ENCODE data around the gene FIGNL2.
"Not testable (repeated sequence)": the region's sequence is repeated elsewhere in the genome, so short reads cannot be mapped to it uniquely, and the experiment has no call there.

The FIGNL2 gene

DNA sequence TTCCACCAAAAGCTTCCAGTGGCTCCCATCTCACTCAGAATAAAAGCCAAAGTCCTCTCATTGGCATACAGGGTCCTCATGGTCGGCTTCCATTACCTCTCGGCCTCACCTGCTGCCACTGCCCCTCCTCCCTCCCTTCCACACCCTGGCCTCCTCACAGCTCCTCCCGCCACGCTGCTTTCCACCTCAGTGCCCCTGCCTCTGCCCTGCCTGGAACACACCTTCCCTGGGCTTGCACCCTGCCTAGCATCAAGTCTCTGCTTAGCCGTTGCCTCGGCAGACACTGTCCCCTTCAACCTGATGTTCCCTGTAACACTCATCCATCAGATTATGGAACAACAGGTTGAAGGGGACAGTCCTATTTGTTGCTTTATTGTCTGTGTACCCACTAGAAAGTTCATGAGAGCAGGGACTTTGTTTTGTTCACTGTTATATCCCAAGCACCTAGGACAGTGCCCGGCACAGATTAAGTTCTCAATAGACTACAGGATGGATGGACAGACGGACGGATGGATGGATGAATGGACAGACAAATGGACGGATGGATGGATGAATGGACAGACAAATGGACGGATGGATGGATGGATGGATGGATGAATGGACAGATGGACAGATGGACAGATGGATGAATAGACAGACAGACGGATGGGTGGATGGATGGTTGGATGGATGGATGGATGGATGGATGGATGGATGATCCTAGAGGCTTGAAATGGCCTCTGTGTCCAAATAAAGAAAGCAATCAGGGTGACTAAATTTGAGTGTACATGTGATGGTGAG lies 14.9 kb downstream of the FIGNL2 start:
- no peak for DNase-seq

DNA sequence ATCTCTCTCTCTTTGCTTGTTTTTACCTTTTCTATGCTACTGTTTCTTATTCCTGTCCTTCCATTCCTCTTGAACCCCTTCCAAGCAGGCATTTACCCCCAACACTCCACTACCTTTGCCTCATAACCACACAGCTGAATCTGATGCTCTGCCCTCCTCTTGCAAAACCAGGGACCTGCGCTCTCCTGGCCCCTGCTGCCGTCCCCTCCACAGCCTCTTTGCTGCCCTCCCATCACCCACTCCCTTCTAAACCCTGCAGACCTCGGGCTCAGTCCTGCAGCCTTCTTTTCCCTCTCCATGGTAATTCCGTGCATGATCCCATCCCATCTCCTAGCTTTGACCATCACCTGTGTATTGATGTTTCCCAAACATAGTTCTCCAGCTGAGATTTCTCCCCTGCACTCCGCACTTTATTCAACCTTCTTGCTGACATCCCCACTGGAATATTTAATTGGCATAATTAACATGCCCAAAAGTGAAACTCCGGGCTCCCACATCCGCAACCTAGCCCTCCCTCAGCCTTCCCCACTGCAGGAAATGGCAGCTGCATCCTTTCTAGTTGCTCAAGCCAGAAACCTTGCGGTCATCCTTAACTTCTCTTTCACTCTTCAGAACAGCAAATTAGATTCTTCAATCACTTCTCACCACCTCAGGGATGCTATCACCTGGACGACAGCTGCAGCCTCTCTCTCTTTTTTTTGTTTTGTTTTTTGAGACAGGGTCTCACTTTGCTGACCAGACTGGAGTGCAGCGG lies 16.0 kb downstream of the FIGNL2 start:
- no peak for DNase-seq

DNA sequence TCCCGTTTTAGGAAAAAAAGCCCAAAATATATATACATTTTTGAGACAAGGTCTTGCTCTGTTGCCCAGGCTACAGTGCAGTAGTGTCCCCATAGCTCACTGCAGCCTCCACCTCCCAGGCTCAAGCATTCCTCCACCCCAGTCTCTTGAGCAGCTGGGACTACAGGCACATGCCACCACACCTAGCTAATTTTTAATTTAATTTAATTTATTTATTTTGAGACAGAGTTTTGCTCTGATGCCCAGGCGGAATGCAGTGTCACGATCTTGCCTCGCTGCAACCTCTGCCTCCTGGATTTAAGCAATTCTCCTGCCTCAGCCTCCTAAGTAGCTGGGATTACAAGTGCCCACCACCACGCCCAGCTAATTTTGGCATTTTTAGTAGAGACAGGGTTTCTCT lies 16.7 kb downstream of the FIGNL2 start:
- not testable (repeated sequence) for DNase-seq

DNA sequence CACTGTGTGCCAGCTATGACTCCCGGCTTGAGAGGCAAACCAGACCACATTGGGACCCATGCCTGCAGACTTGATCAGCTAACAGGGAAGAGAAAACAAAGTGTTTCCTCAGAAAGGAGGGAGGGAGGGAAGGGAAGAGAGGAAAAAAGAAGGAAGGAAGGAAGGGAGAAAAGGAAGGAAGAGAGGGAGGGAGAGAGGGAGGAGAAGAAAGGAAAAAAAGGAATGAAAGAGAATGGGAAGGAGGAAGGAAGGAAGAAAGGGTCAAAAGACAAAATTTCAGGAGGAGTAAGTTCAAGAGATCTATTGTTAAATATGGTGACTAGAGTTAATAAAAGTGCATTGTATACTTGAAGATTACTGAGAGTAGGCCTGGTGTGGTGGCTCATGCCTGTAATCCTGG lies 18.9 kb downstream of the FIGNL2 start:
- DNase-seq = no peak

DNA sequence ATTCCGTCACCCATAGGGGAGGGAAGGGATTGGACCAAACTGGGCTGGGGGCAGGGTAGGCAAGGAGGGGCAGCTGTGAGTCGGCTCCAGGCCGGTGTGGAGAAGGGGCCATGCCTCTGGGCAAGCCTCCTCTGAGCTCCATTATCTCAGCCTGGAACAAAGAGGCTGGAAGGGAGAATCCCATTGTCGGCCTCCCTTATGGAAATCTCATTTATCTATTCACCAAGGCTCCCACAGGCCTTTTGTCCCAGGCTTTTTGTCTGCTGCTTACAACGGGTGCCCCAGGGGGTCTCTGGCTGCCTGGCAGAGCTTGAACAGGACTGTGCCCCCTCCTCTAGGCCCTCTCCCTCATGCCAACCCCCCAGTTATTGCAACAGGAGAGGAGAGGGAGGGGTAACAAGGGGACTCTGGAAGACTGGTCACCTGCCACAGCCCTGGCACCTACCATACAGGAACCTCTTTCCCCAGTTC lies 19.5 kb downstream of the FIGNL2 start:
- DNase-seq = no peak

DNA sequence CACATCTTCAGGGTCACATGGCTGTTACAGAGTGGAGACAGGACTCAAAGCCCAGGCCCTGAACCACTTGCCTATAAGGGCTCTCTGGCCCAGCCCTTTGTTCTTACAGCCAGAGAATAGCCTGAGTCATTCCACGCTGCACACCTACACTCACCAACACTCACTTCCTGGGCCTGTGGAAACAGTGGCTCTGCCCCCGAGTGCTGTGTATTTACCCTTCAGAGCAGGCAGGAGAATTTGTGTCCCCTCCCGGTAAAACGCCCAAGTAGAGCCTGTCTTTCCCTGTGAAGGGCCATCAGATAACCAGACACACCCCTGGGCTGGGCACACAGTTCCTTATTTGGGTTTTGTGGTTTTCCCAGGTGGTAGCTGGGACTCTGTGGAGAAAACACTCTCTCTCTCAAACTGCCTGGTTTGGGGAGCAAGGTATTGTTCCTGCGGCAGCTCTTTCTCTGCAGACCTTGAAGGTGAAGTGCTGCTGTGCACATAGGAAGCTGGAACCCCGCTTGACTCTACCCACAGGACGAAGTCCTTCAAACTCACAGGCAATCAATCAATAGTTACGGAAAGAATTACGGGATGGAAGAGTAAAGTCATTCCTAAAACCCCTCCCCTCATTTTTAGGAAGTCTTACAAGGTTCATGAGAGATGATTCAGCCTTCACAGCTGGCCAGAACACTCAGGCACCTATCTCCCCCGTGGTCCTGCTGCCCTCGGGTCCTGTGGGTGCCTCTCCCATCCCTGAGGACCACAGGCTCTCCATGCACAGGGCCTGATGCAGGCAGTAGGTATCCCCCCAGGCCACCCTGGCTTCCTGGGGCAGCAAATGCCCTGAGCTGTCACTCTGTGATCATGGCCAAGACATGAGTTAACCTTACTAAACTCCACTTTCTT lies 20.3 kb downstream of the FIGNL2 start:
- peak; percentile 83 for DNase-seq

DNA sequence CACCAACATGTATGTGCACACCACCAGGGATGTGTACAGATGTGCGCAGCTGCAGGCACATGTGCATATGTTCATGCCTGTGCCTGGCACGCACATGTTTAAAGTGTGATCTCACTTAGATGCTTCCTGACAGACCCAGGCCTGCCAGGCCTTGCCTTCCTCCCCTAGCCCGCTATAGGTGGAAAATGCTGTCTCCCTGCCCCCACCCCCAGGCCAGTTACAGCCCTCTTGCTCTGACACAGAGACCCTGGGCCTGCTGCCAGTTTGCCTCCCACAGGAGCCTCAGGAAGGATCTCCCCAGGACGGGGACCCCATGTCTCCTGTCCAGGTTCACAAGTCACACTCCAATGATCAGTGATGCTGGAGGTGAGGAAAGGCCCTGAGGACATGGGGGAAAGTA lies 21.6 kb downstream of the FIGNL2 start:
- no peak for DNase-seq

DNA sequence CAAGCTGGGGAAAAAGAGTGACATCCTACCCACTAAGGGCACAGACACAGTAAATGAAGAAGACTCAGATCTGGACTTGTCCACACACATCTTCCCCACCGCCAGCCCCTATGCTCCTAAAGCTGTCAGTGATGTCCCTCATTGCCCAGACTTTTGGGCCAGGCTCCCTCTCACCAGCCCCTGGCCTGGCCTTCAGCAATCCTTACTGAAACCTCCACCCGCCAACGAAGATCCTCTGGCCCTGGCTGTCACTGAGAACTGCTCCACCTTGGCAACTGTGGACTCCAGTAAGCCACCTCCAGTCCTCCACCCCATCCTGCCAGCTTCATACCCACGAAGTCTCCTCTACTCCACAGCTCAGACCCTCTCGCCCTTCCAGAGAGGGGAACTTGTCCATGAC lies 23.3 kb downstream of the FIGNL2 start:
- DNase-seq = no peak

DNA sequence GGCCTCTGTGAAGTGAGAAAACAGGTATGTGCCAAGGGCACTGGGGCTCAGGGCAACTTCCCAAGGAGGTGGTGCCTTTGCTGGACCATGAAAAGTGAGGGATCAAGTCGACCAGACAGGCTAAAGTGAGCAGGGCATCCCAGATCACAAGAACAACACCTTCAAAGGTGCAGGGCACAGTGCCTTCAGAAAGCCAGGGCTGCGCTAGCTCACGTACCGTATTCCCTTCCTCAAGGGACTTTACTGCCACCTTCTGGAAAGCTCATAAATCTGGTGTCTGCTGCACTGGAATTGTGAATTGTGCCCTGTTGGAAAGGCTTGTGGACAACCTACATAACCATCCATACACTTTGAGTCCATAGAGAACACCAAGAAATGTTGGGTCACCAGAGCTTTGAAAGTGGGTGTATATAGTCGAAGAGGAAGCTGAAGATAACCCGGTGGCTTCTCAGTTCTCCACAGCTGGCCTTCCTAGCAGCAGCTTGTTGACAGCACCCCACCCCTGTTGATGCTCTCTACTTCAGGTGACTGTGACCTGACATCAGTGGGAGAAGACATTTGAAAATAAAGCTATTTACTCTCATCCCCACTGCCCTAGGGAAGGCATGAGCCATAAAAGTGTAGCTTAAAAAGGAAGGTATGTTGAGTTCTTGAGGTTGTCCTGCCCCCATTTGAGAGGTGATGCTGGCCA lies 24.5 kb downstream of the FIGNL2 start:
- DNase-seq = peak; percentile 92

DNA sequence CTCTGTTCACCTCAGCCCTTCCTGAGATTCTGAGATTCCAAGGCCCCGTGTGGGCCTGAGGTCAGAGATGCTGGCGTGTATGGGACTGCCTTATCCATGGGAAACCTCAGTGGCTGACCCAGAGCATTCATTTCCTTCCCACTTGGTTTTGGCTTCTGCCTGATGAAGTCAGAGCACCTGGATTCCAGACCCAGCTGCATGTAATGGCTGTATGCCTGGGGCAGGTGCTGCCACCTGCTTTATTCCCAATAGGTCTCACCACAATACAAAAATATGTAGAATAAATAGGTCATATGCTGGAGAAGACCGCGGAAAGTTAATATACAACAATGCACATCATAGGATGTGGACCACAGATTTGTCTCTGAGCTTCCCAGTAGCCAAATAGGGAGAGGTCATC lies 25.6 kb downstream of the FIGNL2 start:
- peak; percentile 68 for DNase-seq

DNA sequence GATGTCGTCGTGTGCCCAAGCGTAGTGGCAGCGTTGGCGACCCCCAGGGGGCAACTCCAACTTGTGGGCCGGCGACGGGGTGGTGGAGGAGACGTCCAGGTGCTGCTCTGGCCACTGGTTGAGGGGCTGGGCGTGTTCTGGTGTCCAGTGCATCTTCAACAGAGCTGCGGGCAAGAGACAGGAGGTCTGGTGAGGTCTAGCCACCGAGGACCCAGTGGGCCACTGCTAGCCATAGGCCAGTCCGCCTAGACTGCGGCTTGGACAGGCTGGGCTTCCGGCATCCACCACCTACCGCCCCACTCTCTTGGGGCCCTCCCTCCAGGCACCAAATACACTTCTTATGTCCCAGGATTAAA lies 26.3 kb downstream of the FIGNL2 start:
- no peak for DNase-seq

DNA sequence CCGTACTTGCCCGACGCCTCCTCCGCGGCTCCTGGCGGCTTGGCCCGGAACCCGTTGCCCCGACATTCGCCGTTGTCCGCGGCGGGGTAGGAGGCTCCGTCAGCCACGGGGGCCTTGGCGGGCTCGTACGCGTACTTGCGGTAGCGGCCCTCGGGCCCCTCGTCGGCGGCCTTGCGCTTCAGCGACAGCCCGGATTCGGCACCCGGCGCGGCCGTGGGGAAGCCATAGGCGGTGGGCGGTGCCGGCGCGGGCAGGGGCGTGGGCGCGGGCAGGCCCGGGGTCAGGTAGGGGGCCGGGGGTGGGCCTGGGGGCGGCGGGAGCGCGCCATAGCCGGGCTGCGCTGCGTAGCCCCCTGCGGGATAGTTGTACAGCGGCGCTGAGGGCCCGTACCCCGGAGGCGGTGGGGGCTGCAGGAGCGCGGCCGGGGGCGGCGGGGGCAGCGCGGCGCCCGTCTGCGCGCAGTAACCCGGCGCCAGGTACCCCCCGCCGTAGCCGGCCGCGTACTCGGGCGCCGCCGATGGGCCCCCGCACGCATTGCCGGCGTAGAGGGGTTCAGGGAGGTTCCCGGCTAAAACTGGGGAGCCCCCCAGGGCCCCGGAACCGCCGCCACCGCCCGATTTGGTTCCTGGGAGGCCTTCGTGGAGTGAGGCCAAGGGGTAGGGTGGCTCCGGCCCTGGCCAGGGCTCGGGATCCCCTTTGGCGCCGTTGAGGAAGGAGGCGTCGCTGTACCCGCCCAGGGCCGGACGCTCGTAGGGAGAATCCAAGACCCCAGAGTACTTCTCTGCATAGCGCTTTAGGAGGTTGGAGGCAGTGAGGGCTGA lies 26.9 kb downstream of the FIGNL2 start:
- peak; percentile 73 for DNase-seq

DNA sequence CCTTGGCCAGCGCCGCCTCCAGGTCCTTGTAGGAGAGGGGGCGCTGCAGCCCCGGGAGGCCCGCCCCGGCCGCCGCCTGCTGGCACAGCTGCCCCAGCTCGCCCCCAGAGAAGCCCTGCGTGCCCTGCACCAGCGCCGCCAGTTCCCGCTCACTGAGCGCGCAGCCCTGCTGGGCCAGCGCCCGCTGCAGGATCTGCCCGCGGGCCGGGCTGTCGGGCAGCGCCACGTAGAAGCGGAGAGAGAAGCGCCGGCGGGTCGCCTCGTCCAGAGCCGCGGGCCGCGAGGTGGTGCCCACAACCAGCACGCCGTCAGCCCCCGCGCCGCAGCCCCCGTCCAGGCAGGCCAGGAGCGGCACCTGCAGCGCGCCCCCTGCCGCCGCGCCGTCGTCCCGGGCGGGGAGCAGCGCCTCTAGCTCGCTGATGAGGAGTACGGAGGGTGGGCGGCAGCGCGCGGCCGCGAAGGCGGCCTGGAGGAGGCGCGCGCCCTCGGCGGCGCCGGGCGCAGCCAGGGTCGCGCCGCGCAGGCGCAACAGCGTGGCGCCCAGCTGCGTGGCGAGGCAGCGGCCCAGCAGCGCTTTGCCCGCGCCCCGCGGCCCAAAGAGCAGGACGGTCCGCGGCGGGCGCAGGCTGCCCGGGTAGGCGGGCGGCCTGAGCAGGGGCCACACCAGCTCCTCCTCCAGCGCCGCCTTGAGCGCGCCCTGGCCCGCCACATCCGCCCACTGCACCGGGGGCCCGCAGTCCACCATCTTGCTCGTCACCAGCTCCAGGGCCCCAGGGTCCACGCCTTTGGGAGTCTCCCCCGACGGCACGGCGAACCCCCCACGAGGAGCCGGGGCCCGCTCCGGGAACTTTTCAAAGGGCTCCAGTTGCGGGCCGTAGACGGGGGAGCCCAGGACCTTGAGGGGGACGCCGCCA lies 27.7 kb downstream of the FIGNL2 start:
- DNase-seq = peak; percentile 91

DNA sequence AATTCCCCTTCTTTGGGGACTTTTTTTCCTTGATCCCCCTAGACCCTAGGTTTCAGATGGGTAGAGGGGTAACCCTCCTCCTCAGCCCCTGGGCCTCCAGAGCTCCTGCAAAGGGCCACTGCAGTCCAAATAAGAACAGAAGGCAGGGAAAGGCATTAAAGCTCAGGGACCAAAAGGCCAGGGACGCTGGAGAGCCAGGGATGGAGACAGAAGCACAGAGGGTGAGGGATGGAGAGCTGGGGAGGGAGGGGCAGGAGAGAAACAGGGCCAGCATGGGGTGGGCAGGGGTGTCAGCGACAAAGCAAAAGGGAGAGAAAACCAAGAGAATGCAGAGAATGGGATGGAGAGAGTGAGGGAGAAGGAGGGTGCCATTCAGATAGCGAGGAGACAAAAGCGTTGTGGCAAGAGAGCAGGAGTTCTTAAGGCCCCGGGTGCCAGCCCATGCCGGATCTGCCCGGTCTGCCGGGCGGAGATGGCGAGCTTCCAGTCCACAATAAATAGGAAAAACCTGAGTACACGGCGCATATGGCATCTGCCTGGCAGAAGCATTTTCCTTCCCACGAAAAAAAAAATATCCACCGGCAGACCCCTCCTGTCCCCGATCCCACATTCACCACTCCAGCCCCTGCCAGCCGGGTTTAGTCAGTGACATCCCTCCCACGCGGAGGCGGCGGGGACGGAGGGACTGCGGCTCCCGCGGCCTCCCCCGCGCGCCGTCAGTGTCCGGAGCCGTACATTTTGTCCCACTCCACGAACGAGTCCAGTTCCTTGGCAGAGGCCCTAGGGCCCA lies 28.6 kb downstream of the FIGNL2 start:
- peak; percentile 81 for DNase-seq

DNA sequence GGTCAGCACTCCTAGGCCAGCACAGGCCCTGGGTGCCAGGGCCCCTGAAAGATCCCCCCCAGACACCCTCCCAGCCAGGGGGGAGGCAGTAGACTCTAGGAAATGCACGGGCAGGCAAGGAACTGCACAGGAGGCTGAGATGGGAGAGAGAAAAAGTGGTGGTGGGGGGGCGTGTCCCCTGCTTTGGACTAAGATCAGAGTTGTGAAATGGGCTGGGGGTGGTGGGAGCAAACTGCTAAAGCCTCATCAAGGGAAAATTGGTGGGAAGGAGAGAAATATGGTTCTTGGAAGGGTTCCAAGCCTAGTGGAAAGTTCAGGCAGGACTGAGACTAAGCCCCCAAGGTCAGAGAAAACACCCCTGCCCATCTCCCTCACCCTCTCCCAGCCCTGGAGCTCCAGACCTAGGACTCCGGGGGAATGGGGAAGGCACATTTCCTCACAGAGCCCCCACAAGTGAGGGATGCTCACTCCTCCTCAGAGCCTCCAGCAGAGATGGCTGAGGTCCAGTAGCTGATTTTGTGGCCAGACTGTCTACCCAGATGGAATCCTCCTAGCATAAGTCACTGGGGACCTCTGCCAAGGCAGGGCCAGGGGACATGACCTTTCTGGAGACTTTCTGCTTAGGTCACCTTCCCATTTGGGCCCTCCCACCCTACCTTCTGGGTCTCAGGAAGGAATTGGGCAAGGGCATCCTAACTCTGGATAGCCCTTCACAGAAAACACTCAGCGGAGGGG lies 29.8 kb downstream of the FIGNL2 start:
- no peak for DNase-seq

DNA sequence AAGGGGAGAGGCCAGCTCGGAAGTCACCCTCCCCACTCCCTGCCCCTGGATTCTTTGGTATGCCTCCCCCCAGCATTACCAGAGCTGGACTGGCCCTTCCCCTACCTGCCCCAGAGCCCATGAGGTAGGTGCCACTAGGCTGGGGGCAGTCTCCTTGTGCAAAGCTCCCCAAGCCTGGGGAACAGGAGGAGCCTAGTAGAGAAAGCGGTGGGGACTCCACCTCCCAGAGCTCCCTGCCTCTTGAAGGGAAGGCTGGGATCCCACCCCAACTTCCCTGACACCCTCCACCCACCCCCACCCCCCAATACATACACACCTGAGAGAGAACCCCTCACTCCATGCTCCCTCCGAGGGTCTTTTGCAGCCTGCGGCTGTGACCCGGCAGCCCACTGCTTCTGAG lies 30.4 kb downstream of the FIGNL2 start:
- DNase-seq = no peak

DNA sequence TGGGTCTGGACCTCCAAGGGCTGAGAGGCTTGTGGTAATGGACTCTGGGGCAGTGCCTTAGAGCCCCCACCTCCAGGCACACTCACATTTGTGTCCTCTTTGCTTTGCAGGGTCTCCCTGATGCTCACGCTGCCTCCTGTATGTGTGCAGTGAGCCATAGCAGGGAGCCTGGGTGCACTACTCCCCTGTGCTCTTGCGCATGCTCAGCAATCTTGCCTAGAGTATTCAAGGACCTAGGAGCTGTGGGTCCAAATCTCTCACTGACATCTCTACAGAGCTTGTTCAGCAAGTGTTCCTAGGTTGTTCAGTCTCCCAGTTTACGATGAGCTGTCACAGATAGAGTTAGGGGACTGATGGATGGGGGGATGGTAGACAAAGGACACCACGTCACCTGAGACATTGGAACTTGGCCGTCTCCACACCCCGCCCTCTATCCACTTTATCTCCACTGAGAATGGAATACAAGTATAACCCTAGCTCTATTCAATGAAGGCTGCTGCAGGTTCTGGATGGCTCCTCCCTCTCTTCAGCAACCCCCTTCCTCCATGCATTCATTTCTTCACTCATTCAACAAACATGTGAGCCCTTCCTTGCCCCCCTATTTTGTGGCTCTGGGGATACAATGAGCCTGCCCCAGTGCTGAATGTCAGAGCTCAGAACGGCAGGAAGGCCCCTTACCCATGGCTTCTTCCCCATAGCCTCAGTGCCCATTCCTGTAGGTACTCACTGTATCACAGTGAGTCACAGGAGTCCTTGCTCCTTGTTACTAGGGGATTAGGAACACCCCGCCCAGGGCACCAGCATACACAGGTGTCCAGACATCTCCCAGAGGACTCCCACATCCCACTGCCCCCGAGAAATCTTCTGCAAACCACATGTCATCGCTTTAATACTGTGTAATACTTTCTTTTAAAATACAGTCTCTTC lies 31.2 kb downstream of the FIGNL2 start:
- DNase-seq = peak; percentile 10

DNA sequence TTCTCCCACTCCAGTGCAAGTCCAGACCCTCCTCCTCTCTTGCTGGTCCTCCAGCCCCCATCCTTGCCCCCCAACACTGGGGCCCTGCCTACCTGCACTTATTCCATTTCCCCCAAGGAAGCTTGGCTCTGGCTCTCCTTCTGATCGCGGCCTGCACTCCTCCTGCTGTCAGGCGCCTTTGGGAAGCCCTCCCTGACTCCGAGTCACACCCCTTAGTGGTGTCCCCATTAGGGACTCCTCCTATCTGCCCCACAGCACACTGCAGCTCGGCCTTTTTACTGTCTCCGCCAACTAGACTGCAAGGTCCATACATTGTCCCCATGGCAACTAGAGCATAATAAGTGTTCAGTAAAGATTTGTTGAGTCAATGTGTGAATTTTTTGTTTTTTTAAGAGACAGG lies 32.9 kb downstream of the FIGNL2 start:
- no peak for DNase-seq

Data from DMS53 (cell line).